GM21576 (cell line): Measurements from ENCODE around the gene GPR180.
A peak's percentile ranks its signal among the peaks of the same experiment; 100 is the strongest.
"Not testable (repeated sequence)": the region's sequence is repeated elsewhere in the genome, so short reads cannot be mapped to it uniquely, and the experiment has no call there.

Source experiments
- ATAC-seq: cut with Tn5 transposase; IDR thresholded peaks from one replicate; pipeline ENCODE4 v1.9.1; 2021; ENCODE audit warnings: mild to moderate bottlenecking, moderate library complexity; ENCODE audit not compliant: unreplicated experiment

The GPR180 gene

DNA sequence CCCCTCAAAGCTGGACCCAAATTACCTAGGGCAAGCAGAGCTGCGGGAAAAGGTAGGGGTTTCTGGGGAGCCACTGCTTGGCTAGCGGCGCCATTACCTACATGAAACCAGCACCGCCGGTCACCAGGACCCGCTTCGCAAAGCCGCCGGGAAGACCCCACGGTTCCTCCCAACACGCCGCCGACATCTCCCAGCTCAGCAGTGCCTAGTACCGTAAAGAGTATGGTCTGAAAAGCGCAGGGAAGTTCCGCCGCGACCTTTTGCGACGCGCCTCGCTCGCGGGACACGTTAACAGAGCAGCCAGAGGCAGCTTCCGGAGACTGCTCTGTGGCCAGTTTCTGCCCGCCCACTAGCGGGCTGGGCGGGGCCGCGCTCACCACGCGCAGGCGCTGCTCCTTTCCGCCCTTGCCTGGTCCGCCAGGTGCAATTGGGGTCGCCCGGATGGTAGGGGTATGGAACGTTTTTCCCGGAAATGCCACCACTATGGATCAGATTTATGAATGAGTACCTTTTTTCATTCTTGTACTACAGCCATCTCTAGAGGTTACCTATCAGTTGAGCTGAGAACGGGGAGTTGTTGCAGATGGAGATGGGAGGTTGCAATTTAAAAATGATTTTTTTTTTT lies 5.6 kb upstream of the GPR180 start, which contains the start of gene TGDS:
TGDS (minus strand) TSS at position 203 of the 625 bp plus-strand sequence; CDS start at position 187, 16 bp downstream.
- ATAC-seq = peak; percentile 97

DNA sequence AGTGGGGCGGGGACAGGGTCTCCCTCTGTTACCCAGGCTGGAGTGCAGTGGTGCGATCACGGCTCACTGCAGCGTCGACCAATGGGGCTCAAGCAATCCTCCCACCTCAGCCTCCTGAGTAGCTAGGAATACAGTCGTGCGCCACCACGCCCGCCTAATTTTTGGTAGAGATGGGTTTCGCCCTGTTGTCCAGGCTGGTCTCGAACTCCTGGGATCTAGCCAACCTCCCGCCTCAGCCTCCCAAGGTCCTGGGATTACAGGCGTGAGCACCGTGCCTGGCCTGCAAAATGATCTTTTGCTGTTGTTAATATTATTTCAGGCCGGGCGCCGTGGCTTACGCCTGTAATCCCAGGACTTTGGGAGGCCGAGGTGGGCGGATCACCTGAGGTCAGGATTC lies 5.1 kb upstream of the GPR180 start:
- no peak for ATAC-seq

DNA sequence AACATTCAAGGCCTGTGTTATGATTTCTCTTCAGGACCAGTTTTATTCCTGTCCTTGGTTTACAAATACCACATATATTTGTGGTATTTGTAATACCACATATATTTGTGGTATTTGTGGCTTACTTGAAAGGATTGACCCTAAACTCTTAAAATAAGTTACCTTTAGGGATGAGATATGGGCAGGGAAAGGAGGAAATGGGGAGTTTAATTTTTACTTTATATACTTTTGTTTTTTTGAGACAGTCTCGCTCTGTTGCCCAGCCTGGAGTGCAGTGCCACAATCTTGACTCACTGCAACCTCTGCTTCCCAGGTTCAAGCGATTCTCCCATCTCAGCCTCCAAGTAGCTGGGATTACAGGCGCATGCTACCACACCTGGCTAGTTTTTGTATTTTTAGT lies 3.4 kb upstream of the GPR180 start:
- ATAC-seq = no peak

DNA sequence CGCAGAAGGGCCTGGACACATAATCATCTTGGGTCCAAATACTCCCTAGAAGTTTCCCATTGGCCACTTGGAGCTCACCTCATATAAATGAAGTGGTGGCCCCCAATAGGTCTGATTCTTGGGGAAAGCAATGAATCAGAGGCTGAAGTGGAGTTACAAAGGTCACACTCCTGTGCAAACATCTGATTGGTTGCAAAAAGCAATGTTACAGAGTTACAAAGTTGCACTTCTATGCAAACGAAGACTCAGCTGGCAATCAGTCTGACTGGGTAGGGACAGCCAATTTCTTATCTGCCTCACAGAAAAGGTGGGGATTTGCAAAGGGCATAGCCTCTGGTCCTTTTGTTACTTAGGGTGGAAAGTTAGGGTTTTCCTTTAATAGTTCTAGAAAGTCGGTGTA lies 1.8 kb upstream of the GPR180 start:
- no peak for ATAC-seq

DNA sequence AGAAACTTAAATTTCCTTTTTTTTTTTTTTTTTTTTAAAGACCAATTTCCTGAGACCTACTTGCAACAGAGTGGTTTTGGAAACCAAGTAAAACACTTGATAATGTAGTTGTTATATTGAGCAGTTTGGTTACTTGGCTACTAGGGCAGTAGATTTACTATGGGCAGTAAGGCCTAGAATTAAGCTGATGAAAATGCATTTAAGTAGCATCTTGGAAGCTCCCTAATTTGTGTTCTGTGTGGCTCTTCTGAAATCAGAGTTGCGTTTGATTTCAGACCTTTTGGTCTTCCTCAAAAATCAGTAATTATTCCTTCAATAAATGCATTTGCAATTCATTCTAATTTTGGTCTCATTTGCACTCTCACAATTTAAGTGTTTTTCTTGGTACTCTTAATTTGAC lies 810 bp downstream of the GPR180 start:
- ATAC-seq = no peak

DNA sequence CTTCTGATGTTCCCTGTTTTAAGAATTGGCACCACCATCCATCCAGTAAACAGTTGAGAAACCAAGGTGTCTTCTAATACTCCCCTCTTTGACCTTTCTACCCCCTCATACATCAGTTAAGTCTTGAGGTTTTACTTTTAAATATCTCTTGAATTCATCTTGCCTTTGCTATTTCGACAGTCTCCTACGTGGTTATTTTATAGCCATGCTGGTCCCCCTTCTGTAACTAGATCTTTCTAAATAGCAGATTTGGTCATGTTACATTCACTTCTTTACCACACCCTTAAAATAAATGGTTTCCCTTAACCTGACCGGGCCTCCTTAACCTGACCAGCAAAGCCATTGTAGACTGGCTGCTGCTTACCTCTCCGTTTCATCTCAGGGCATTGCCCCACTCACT lies 5.4 kb downstream of the GPR180 start:
- ATAC-seq = no peak

DNA sequence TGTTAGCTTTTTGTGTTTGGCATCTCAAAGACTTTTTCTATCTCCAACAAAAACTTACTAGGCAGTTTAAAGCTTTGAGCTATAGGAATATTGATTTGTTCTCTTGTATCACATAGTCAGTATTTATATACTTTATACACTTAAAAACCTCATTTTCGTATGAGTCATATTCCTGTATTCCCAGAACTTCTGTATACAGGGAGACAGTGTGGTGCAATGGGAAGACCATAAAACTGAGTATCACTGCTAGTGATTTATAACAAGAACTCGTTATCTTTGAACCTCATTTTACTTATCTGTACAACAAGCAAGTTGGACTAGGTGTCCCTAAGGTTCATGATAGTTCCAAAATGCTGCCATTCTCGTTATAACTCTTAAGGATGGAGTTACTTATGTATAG lies 6.3 kb downstream of the GPR180 start:
- no peak for ATAC-seq

DNA sequence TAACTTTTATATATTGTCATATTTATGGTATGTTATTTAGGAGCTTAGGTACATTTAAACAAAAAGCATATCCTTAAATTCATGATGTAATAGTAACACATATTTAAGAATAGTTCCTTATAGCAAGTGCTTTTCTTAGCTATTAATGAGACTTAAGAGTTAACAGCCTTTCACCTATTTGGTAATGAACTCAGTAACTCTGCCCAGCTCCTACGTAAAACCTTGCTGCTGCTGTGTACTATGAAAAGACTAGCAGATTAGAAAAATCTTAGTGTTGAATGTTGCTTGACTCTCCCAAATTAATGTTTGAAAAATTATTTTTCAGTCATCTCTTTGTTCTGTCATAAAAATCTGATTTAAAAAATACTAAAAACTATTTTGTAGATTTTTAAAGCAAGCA lies 6.9 kb downstream of the GPR180 start:
- no peak for ATAC-seq

DNA sequence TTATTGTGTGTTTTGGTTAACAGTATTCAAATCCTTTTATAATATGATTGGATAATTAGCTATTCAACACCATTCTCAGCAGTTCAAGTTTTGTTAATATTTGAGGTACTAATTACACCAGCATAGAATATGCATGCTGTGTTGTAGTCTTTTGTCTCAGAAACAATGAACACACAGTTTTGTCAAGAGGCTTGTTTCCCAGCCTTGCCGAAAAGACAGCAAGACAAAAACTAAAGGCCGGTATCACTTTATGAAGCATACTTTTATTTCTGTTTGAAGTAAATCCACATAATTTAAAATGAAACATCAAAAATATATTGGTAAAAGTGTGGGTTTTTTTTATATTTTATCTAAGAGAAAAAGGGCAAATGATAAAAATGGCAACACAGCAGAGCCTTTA lies 7.5 kb downstream of the GPR180 start:
- no peak for ATAC-seq

DNA sequence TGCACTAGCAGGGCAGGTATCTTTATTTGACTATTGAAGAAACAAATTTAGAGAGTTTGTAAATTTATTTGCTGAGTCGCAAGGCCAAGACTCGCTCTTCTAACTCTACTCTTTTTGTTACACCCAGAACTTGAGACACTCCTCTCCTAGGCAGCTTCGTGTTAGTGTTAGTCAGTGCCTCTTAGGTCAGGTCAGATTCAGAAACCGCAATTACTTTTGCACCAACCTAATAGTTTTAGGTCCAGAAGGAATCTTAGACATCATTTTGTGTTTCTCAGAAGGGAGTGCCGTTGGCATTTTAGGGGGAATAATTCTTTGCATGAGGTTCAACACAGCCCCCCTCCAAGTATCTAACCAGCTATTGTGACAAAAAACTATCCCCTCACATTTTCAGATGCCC lies 8.8 kb downstream of the GPR180 start:
- ATAC-seq = no peak

DNA sequence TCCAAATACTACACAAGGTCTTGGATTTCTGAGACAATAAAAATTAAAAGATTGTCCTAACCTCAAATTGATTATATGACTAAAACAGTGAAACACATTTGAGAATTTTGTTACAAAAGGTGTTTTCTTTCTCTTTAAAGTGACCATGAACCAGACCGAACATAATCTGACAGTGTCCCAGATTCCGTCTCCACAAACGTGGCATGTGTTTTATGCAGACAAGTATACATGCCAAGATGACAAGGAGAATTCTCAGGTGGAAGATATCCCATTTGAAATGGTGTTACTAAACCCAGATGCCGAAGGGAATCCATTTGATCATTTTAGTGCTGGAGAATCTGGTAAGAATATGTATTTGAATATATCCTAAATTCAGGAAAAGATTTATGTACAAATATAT lies 10.4 kb downstream of the GPR180 start:
- no peak for ATAC-seq

DNA sequence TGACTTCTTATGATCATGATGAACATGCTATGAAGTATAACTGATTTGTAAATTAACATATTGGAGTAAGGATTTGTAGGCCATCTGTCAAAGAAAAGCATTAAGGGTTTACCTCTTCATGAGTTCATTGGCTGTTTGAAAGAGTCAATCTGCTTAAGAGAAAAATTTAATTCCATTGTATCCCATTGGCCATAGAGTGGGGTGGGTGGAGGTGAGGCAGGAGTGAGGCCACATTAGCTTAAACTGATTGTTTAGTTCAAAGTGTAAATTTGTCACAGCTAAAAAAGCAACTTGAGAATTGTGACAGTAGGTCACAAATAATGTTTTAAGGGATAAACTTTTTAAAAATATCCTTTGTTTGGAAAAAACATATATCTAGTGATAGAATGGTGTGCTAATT lies 11.4 kb downstream of the GPR180 start:
- ATAC-seq = no peak

DNA sequence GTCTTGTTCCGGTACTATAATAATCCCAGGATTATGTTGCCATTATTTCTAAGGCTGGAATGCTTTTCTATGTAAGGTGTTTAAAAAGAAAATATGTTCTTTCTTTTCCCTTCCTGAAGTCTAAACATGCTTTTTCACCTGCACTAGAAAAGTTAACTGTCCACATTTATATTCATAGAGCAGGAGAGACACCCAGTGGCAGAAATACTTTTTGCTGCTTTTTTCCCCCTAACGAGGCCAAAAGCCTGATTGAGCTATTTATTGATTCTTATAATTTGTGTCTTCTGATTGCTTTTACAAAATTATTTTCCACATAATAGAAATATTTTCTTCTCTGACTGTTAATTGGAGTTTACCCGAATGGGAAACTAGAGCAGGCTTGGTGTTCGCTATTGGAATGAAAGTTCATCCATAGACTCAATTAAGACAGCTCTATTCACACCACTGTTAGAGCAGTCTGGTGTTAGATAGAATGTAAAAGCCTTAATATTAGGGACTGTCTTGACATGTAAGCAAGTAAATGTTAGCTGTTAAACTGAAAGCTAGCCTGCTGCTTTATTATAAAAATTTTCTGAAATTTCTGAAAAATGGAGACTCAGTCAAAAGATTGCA lies 15.8 kb downstream of the GPR180 start:
- peak; percentile 54 for ATAC-seq

DNA sequence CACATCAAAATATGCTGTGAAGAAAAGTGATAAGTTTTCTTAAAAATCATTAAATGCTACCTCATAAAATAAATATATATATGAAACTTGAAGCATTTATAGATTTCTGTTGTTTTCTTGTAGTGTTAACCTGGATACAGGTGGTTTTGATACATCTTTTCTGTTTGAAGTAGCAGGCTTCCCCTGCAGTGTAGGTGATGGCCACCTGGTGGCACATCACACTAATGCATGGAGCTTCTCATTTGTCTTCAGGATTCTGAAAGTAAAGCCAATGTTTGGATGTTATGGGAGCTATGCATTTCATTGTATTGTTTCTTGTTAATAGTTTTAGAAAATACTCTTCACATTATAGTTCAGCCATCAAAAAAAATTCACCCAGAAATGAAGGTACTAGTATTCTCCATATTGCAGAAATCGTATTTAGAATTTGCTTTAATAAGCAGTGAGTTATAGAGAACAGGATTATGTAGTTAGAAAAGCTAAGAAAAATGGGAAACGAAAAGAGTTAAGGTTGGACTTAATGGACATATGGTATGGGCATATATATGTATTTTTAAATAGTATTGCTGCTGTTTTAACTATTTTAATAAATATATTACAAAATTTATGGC lies 18.7 kb downstream of the GPR180 start:
- peak; percentile 84 for ATAC-seq

DNA sequence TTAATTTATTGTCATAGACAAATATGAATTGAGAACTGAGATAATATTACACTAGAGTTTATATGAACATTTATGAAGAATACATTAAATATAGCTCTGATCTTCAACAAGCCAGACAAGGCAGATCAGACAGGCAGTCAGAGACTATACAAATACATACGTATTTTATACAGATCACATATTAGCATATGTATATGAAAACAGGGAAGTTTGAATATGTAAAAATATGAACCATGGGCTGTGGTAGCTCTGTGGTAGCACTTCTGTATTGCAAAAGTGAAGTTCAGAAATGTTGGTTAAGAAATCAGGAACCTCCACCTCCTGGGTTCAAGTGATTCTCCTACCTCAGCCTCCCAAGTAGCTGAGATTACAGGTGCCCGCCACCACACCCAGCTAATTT lies 20.7 kb downstream of the GPR180 start:
- no peak for ATAC-seq

DNA sequence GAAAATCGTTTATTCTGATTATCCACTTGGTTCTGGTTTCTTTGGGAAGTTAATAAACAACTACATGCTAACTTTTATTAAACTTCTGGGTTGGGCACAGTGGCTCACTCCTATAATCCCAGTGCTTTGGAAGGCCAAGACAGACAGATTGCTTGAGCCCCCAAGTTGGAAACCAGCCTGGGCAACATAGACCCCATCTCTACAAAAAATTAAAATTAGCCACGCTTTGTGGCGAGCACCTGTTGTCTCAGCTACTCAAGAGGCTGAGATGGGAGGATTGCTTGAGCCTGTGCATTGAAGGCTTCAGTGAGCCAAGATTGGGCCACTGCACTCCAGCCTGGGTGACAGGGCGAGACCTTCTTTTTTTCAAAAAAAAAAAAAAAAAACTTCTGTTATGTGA lies 21.7 kb downstream of the GPR180 start:
- ATAC-seq = no peak

DNA sequence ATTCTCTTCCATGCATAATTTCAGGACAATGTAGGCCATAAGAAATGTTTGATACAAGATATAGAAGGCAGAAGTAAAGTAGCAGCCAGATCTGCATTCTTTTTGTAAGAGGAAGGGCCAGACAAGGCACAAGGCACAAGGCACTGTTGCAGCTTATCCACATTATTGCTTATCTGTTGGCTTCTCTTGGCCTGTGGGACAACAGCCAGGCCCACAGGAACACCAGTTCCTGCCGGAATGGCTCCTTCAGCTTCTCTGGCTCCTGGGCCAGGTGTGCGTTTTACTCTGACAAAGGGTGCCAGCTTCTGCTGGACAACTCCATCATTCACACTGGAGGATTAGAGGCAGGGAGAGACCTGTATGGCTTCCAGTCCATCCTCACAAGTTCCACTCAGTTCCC lies 29.2 kb downstream of the GPR180 start:
- ATAC-seq = no peak

DNA sequence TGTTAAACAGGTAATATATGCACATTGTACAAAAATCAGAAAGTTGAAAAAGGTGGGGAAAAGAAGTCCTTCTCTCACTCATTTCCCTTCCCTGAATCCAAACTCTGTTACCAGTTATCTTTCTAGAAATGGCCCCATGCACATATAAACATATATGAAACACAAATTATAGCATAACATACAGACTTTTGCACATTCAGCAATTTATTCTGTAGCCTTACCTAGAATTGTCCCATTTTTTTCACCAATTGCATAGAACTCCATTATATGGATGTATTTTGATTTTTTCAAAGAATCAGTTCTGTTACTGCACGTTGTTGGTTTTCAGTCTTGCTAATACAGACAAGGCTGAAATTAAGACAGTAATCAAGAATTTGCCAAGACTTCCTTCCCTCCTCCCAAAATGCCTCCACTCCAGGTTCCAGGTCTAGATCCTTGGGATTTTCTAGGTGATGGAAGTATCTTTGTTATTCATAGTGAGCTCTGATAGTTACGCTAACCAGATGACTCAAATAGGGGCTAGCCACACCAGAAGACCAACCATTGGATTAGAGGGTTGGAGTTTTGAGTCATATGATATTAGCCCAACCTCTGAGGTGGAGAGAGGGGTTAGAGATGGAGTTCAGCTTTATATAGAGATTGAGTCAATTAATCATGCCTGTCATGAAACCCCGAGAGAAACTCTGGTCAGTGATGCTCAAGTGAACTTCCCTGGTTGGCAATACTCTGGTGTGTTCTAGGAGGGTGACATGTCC lies 30.7 kb downstream of the GPR180 start:
- ATAC-seq = no peak

DNA sequence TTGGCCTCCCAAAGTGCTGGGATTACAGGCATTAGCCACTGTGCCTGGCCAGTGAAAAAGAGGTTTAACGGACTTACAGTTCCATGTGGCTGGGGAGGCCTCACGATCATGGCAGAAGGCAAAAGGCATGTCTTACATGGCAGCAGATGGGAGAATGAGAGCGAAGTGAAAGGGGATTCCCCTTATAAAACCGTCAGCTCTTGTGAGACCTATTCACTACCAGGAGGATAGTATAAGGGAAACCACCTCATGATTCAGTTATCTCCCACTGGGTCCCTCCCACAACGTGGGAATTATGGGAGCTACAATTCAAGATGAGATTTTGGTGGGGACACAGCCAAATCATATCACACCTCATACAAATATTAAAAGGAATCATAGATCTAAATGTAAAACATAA lies 34.4 kb downstream of the GPR180 start:
- not testable (repeated sequence) for ATAC-seq

DNA sequence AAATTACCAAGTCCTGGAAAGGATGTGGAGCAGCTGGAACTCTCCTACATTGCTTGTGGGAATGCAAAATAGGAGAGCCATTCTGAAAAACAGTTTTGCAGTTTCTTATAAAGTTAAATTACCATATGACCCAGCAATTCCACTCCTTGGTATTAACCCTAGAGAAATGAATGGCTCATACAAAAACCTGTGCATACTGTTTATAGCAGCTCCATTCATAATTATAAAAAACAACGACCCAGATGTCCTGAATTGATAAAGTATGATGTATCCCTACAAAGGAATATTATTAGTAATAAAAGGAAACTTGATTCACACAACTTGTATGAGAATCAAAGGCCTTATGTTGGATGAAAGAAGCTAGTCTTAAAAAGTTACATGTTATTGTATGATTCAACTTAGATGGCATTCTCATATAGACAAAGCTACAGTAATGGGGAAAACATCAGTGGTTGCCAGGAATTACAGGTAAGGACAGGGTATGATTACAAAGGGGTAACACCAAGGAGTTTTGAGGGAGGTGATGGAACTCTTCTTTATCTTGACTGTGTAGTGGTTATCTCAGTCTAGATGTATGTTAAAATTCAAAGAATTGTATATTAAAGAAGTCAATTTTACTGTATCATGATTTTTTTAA lies 35.4 kb downstream of the GPR180 start:
- ATAC-seq = no peak

DNA sequence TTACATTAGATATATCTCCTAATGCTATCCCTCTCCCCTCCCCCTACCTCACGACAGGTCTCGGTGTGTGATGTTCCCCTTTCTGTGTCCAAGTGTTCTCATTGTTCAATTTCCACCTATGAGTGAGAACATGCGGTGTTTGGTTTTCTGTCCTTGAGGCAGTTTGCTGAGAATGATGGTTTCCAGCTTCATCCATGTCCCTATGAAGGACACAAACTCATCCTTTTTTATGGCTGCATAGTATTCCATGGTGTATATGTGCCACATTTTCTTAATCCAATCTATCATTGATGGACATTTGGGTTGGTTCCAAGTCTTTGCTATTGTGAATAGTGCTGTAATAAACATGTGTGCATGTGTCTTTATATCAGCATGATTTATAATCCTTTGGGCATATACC lies 36.0 kb downstream of the GPR180 start:
- not testable (repeated sequence) for ATAC-seq
